CD4-positive, alpha-beta T cell treated with Interleukin-17A for 1 hour (primary cell): ENCODE data around the gene GABRG1.

Experiments used
- DNase-seq: peaks from one replicate; pipeline ENCODE4 v3.0.0-alpha.2; 2020

Gene GABRG1

GRCh38 chr4:46123913-46124755 lies at the start of gene GABRG1:
Gene GABRG1, minus strand, starts transcription at chr4:46124054. Its CDS starts 141 bp downstream, at chr4:46123913.
- DNase-seq: no peak

DNA sequence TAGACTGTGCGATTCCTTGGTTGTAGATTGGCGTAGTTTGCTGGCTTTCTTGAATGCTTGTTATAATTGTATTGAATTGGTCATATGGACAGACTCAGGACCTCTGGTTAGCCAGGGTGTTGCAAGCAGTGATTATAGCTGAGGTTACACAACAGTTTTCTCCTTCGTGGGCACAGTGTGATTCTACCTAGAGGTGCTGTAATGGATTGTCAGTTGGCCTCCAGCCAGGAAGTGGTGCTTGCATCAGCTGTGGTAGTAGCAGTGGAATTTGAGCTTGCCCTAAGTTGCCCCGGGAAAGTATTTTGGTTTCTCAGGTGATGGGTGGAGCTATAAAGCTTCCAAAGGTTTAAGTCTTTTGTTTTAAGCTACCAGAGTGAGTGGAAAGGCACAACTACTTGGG lies 23.1 kb upstream of the GABRG1 start:
- no peak for DNase-seq

GRCh38 chr4:46131498-46132057 lies 7.7 kb upstream of the GABRG1 start:
- DNase-seq: no peak

DNA sequence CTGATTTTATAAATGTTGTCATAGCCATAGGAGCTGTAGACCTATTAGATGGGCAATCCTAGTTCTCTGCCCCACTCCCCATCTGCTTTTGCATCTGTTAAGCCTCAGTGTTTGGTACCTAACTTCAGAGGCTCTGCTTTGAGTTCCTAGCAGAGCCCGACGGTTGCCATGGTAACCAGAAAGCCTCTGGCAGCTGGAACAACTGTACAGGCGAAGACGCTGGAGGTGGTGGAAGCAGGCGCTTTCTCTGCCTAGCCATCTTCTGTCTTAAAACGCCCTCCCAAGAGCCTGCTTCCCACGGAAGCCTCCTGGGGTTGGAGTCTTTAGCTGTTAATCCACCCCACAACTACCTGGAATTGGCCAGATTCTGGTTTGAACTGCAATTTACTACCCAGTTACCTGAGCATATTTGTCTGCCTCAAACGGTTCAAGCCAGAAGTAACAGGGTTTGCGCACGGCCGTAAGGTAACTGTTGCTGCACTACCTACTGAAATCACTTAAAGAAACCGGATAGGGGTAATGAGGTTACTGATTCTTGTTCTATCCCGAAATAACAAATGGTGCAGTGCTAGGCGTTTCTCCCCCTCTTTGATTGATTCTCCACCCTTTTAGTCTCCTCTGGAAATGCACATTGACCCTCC lies 1.0 kb upstream of the GABRG1 start:
- no peak for DNase-seq

- no peak for DNase-seq
These were observed 42.2 kb downstream of the GABRG1 start for GRCh38 chr4:46081674-46082073.

DNA sequence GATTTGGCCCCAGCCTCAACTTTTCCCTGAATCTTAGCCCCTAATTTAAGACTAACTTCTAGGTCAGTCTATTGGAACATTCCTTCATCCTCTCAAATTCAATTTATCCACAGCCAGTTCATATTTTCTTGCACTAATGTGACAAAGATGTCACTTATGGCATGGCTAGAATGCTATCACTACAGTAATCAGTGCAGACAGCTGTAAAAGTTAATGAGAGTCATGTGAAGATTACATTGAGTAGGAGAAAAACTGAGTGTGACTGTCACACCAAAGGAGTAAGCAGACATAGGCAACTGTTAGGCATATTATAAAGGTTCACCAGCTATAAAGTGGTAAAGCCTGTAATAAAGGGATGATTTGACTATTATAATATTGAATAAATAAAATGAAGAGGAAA lies 42.6 kb downstream of the GABRG1 start:
- no peak for DNase-seq

DNA sequence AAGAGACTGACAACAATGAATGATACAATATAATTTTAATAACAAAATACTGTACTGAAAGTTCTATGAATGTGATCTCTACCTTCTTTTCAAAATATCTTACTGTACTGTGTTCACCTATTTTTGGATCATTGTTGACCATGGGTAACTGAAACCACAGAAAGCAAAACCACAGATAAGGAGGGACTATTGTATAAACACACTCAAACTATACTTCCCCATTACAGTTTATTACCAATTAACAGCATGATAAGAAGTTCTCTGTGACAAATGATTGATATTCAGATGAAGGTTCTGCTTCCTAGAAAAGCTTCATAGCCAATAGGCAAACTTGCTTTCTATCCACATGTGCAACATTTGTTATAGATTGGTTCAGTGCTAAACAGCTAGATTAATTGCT lies 50.1 kb downstream of the GABRG1 start:
- no peak for DNase-seq

GRCh38 chr4:46051392-46051791 lies 72.5 kb downstream of the GABRG1 start:
- no peak for DNase-seq

- no peak for DNase-seq
These were observed 91.8 kb downstream of the GABRG1 start for GRCh38 chr4:46032056-46032455.

- no peak for DNase-seq
These were observed 107.5 kb downstream of the GABRG1 start for GRCh38 chr4:46016306-46016705.

GRCh38 chr4:45992728-45993127 lies 131.1 kb downstream of the GABRG1 start:
- no peak for DNase-seq

GRCh38 chr4:45989775-45990174 lies 134.1 kb downstream of the GABRG1 start:
- no peak for DNase-seq

DNA sequence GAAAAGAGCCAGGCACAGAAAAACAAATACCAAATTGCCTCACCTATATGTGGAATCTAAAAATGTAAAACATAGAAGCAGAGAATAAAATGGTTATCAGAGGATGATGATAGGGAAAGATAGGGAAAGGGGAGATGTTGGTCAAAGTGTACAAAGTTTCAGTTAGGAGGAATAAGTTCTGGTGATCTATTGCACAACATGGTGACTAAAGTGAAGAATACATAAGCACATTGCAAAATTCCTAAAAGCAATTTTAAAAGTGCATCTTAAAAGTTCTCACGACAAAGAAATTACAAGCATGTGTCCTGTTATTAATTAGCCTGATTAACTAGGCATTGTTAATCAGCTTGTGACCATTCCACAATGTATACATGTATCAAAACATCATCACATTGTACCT lies 136.0 kb downstream of the GABRG1 start:
- DNase-seq: no peak
